Measurements from ENCODE around the gene LRRC4C. TPM values are rescaled to one million over a fixed set of nuclear protein-coding genes. Genes with fewer than 3 reads are reported as not detected.

Gene LRRC4C
- total RNA-seq, 1 experiment from 2014 or later, result 0.13 TPM

DNA sequence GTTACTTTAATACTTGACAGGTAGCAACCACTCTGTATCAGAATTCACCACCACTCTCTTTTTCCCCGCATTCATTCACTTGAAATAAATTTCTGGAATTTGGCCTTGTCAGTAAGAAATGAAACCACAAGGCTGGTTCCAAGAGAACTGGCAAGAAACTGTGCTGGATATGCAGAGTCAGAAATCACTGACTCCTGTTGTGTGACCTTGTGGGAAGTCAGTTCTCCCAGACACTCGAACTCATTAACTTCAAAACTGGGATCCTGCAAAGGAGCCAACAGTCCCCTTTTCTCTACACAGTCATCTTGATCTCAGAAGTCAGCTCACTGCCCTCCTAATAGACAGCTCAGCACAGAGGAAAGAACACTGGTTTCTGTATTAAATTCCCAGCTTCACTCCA, 142.7 kb downstream of the LRRC4C start:
- Histone ChIP-seq H4K5ac (ENCODE audit: insufficient read length, low read depth, low read length) (no peak overlapping the region), H3K23me2 (ENCODE audit: insufficient read length, low read depth, low read length, poor library complexity, severe bottlenecking) (no peaks in the 10 kb centered on the region), H3K4me2 (ENCODE audit: insufficient read depth, insufficient read length, low read length) (no peak overlapping the region), H4K91ac (ENCODE audit: insufficient read length, low read depth, low read length) (no peak overlapping the region), H3K23ac (ENCODE audit: insufficient read length, low read depth, low read length) (no peak overlapping the region), H2AFZ (ENCODE audit: low read length) (no peak overlapping the region), H3K79me2 (ENCODE audit: insufficient read depth, low read length) (no peaks in the 10 kb centered on the region), H3K9ac (ENCODE audit: extremely low read depth, insufficient read length, low read length) (no peak overlapping the region), H2BK15ac (ENCODE audit: low read depth, low read length) (no peak overlapping the region), H3K4ac (ENCODE audit: low read depth, low read length) (no peak overlapping the region), H2BK20ac (ENCODE audit: low read depth, low read length, poor library complexity, severe bottlenecking) (no peak overlapping the region), H3K4me1 (ENCODE audit: insufficient read depth, low read length) (no peaks in the 10 kb centered on the region), H3K56ac (ENCODE audit: insufficient read length, low read depth, low read length) (no peak overlapping the region), H2BK120ac (ENCODE audit: low read depth, low read length, poor library complexity, severe bottlenecking) (no peak overlapping the region), H3T11ph (ENCODE audit: low read length) (no peak overlapping the region), H2BK12ac (ENCODE audit: insufficient read length, low read depth, low read length) (no peak overlapping the region), H3K27me3 (ENCODE audit: insufficient read depth, low read length) (no peaks in the 10 kb centered on the region), H3K14ac (ENCODE audit: insufficient read depth, low read length) (no peak overlapping the region), H2AK5ac (ENCODE audit: insufficient read length, low read length) (no peak overlapping the region), H3K9me3 (ENCODE audit: control insufficient read depth, low read depth, low read length) (no peaks in the 10 kb centered on the region), H2BK5ac (ENCODE audit: insufficient read length, low read length) (no peak overlapping the region), H3K18ac (ENCODE audit: insufficient read length, low read depth, low read length) (no peak overlapping the region), H4K8ac (replicated peaks; ENCODE audit: insufficient read length, low read depth, low read length) (no peak overlapping the region), H3K27ac (ENCODE audit: insufficient read length, low read depth, low read length) (no peak overlapping the region), H3K79me1 (ENCODE audit: insufficient read depth, low read depth, low read length, poor library complexity, severe bottlenecking) (no peaks in the 10 kb centered on the region), H4K20me1 (ENCODE audit: control insufficient read depth, insufficient read depth, insufficient read length) (no peaks in the 10 kb centered on the region)
- no peaks in the 10 kb centered on the region for H3K36me3 Mint-ChIP-seq (ENCODE audit: insufficient read depth in 1 of 3, low read depth in 3 of 3)
- peak overlapping the region in 1 of 3 experiments; percentile 7; a peak in 1 of 7 replicates for H3K27ac Mint-ChIP-seq
- no peaks in the 10 kb centered on the region for H3K4me1 Mint-ChIP-seq
- no peaks in the 10 kb centered on the region for H3K9me3 Mint-ChIP-seq
- no CpG with 5 or more reads among the region's 2 CpGs for WGBS (ENCODE audit: extremely low coverage, insufficient read length, low lambda C conversion rate)
- TF ChIP-seq, protein P1, sequence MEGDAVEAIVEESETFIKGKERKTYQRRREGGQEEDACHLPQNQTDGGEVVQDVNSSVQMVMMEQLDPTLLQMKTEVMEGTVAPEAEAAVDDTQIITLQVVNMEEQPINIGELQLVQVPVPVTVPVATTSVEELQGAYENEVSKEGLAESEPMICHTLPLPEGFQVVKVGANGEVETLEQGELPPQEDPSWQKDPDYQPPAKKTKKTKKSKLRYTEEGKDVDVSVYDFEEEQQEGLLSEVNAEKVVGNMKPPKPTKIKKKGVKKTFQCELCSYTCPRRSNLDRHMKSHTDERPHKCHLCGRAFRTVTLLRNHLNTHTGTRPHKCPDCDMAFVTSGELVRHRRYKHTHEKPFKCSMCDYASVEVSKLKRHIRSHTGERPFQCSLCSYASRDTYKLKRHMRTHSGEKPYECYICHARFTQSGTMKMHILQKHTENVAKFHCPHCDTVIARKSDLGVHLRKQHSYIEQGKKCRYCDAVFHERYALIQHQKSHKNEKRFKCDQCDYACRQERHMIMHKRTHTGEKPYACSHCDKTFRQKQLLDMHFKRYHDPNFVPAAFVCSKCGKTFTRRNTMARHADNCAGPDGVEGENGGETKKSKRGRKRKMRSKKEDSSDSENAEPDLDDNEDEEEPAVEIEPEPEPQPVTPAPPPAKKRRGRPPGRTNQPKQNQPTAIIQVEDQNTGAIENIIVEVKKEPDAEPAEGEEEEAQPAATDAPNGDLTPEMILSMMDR (conservative IDR thresholded peaks at IDR 0.05), result no peak
- no peak overlapping the region for H3K4me3 Mint-ChIP-seq
- H3K27me3 Mint-ChIP-seq (ENCODE audit: low read depth), result no peaks in the 10 kb centered on the region
- no peak for DNase-seq

Data from H9 (cell line).